Activated naive CD8-positive, alpha-beta T cell treated with anti-CD3 and anti-CD28 coated beads for 36 hours (primary cell): ENCODE measurements around the gene SHISA9. TPM values are rescaled to one million over a fixed set of nuclear protein-coding genes. Genes with fewer than 3 reads are reported as not detected.

Experiments used
- DNase-seq: peaks from one replicate; pipeline ENCODE4 v3.0.0; 2021
- H3K27ac Mint-ChIP-seq: one replicate; pipeline ENCODE4 v1.8.0; 2022; ENCODE audit warnings: mild to moderate bottlenecking, moderate library complexity, mixed read lengths
- H3K27me3 Mint-ChIP-seq: one replicate; pipeline ENCODE4 v1.8.0; 2022; ENCODE audit warnings: mild to moderate bottlenecking, mixed read lengths
- H3K36me3 Mint-ChIP-seq: one replicate; pipeline ENCODE4 v1.8.0; 2021; ENCODE audit warnings: mild to moderate bottlenecking, mixed read lengths
- H3K4me1 Mint-ChIP-seq: one replicate; pipeline ENCODE4 v1.8.0; 2021; ENCODE audit warnings: mixed read lengths
- H3K4me3 Mint-ChIP-seq: one replicate; pipeline ENCODE4 v1.8.0; 2022; ENCODE audit warnings: mild to moderate bottlenecking, moderate library complexity, mixed read lengths
- H3K9me3 Mint-ChIP-seq: one replicate; pipeline ENCODE4 v1.8.0; 2022; ENCODE audit warnings: mixed read lengths
- total RNA-seq, 2 experiments: library from RNA; stranded (reverse); gene quantifications; one replicate each; pipeline ENCODE4 v1.2.3, GENCODE V29; 2021

Gene SHISA9
- total RNA-seq, 2 experiments from 2014 or later = not detected

GRCh38 chr16:12999368-12999767, 98.0 kb downstream of the SHISA9 start:
- Mint-ChIP-seq H3K4me1 (no peaks in the 10 kb centered on the region), H3K27ac (no peak overlapping the region), H3K27me3 (no peaks in the 10 kb centered on the region), H3K9me3 (peaks cover 2% of the 10 kb centered on the region), H3K4me3 (no peak overlapping the region), H3K36me3 (no peaks in the 10 kb centered on the region)
- no peak for DNase-seq

GRCh38 chr16:13005721-13006247, 104.4 kb downstream of the SHISA9 start:
- peaks cover 2% of the 10 kb centered on the region for H3K9me3 Mint-ChIP-seq
- H3K27me3 Mint-ChIP-seq = no peaks in the 10 kb centered on the region
- no peak for DNase-seq
- H3K27ac Mint-ChIP-seq = no peak overlapping the region
- no peaks in the 10 kb centered on the region for H3K36me3 Mint-ChIP-seq
- no peak overlapping the region for H3K4me3 Mint-ChIP-seq
- no peaks in the 10 kb centered on the region for H3K4me1 Mint-ChIP-seq

- no peaks in the 10 kb centered on the region for H3K9me3 Mint-ChIP-seq
- H3K4me3 Mint-ChIP-seq = no peak overlapping the region
- no peaks in the 10 kb centered on the region for H3K27me3 Mint-ChIP-seq
- no peak for DNase-seq
- H3K36me3 Mint-ChIP-seq = no peaks in the 10 kb centered on the region
- H3K27ac Mint-ChIP-seq = no peak overlapping the region
- no peaks in the 10 kb centered on the region for H3K4me1 Mint-ChIP-seq
These were observed 111.2 kb downstream of the SHISA9 start for GRCh38 chr16:13012601-13013000.

GRCh38 chr16:13013043-13013442, 111.6 kb downstream of the SHISA9 start:
- Mint-ChIP-seq H3K4me3 (no peak overlapping the region), H3K27me3 (peaks cover under 1% of the 10 kb centered on the region)
- DNase-seq = no peak

GRCh38 chr16:13014476-13014875, 113.1 kb downstream of the SHISA9 start:
- no peaks in the 10 kb centered on the region for H3K4me1 Mint-ChIP-seq
- peaks cover 5% of the 10 kb centered on the region for H3K27me3 Mint-ChIP-seq
- no peak for DNase-seq
- no peaks in the 10 kb centered on the region for H3K9me3 Mint-ChIP-seq
- no peak overlapping the region for H3K27ac Mint-ChIP-seq
- no peaks in the 10 kb centered on the region for H3K36me3 Mint-ChIP-seq
- no peak overlapping the region for H3K4me3 Mint-ChIP-seq

More at GRCh38 chr16:13013043-13013442, 111.6 kb downstream of the SHISA9 start:
- Mint-ChIP-seq H3K27ac (no peak overlapping the region), H3K9me3 (no peaks in the 10 kb centered on the region), H3K4me1 (no peaks in the 10 kb centered on the region), H3K36me3 (no peaks in the 10 kb centered on the region)

GRCh38 chr16:13018026-13018425, 116.6 kb downstream of the SHISA9 start:
- H3K4me3 Mint-ChIP-seq = no peak overlapping the region
- H3K4me1 Mint-ChIP-seq = no peaks in the 10 kb centered on the region
- peaks cover 9% of the 10 kb centered on the region for H3K27me3 Mint-ChIP-seq
- DNase-seq = no peak
- H3K27ac Mint-ChIP-seq = no peak overlapping the region
- H3K9me3 Mint-ChIP-seq = peaks cover 2% of the 10 kb centered on the region
- H3K36me3 Mint-ChIP-seq = no peaks in the 10 kb centered on the region

- H3K4me3 Mint-ChIP-seq = no peak overlapping the region
- no peak for DNase-seq
- H3K27me3 Mint-ChIP-seq = peaks cover 9% of the 10 kb centered on the region
- H3K36me3 Mint-ChIP-seq = no peaks in the 10 kb centered on the region
- H3K4me1 Mint-ChIP-seq = no peaks in the 10 kb centered on the region
- peaks cover 3% of the 10 kb centered on the region for H3K9me3 Mint-ChIP-seq
- no peak overlapping the region for H3K27ac Mint-ChIP-seq
These were observed 120.6 kb downstream of the SHISA9 start for GRCh38 chr16:13021996-13022395.

GRCh38 chr16:13029786-13030185, 128.4 kb downstream of the SHISA9 start:
- H3K4me3 Mint-ChIP-seq = no peak overlapping the region
- no peaks in the 10 kb centered on the region for H3K4me1 Mint-ChIP-seq
- no peak for DNase-seq
- peaks cover 6% of the 10 kb centered on the region for H3K9me3 Mint-ChIP-seq
- no peaks in the 10 kb centered on the region for H3K36me3 Mint-ChIP-seq
- no peak overlapping the region for H3K27ac Mint-ChIP-seq
- H3K27me3 Mint-ChIP-seq = no peaks in the 10 kb centered on the region

GRCh38 chr16:13030769-13031168, 129.4 kb downstream of the SHISA9 start:
- Mint-ChIP-seq H3K27me3 (no peaks in the 10 kb centered on the region), H3K4me1 (no peaks in the 10 kb centered on the region), H3K27ac (no peak overlapping the region), H3K9me3 (peaks cover 6% of the 10 kb centered on the region), H3K4me3 (no peak overlapping the region), H3K36me3 (no peaks in the 10 kb centered on the region)
- no peak for DNase-seq

- no peak for DNase-seq
- H3K9me3 Mint-ChIP-seq = peaks cover 4% of the 10 kb centered on the region
- H3K36me3 Mint-ChIP-seq = no peaks in the 10 kb centered on the region
- no peak overlapping the region for H3K27ac Mint-ChIP-seq
- H3K4me1 Mint-ChIP-seq = no peaks in the 10 kb centered on the region
- no peaks in the 10 kb centered on the region for H3K27me3 Mint-ChIP-seq
- no peak overlapping the region for H3K4me3 Mint-ChIP-seq
These were observed 131.5 kb downstream of the SHISA9 start for GRCh38 chr16:13032911-13033310.

GRCh38 chr16:13036600-13036999, 135.2 kb downstream of the SHISA9 start:
- H3K27ac Mint-ChIP-seq = no peak overlapping the region
- no peaks in the 10 kb centered on the region for H3K27me3 Mint-ChIP-seq
- no peak overlapping the region for H3K4me3 Mint-ChIP-seq
- peak; percentile 1 for DNase-seq
- no peaks in the 10 kb centered on the region for H3K4me1 Mint-ChIP-seq
- peaks cover 5% of the 10 kb centered on the region for H3K9me3 Mint-ChIP-seq
- no peaks in the 10 kb centered on the region for H3K36me3 Mint-ChIP-seq

GRCh38 chr16:13038591-13038990, 137.2 kb downstream of the SHISA9 start:
- no peak for DNase-seq

GRCh38 chr16:13039526-13039925, 138.1 kb downstream of the SHISA9 start:
- H3K27me3 Mint-ChIP-seq = no peaks in the 10 kb centered on the region
- peaks cover 11% of the 10 kb centered on the region for H3K9me3 Mint-ChIP-seq
- DNase-seq = no peak
- no peaks in the 10 kb centered on the region for H3K36me3 Mint-ChIP-seq
- no peak overlapping the region for H3K4me3 Mint-ChIP-seq
- no peaks in the 10 kb centered on the region for H3K4me1 Mint-ChIP-seq
- H3K27ac Mint-ChIP-seq = no peak overlapping the region

More at GRCh38 chr16:13038591-13038990, 137.2 kb downstream of the SHISA9 start:
- H3K4me1 Mint-ChIP-seq = no peaks in the 10 kb centered on the region
- H3K9me3 Mint-ChIP-seq = peaks cover 11% of the 10 kb centered on the region
- H3K27me3 Mint-ChIP-seq = no peaks in the 10 kb centered on the region
- no peak overlapping the region for H3K27ac Mint-ChIP-seq
- H3K4me3 Mint-ChIP-seq = no peak overlapping the region
- no peaks in the 10 kb centered on the region for H3K36me3 Mint-ChIP-seq

GRCh38 chr16:13041180-13041579, 139.8 kb downstream of the SHISA9 start:
- Mint-ChIP-seq H3K9me3 (peaks cover 11% of the 10 kb centered on the region), H3K27ac (no peak overlapping the region), H3K27me3 (no peaks in the 10 kb centered on the region), H3K4me1 (no peaks in the 10 kb centered on the region), H3K4me3 (no peak overlapping the region), H3K36me3 (no peaks in the 10 kb centered on the region)
- no peak for DNase-seq

- Mint-ChIP-seq H3K4me3 (no peak overlapping the region), H3K27me3 (no peaks in the 10 kb centered on the region), H3K4me1 (no peaks in the 10 kb centered on the region), H3K27ac (no peak overlapping the region), H3K36me3 (no peaks in the 10 kb centered on the region), H3K9me3 (peaks cover 11% of the 10 kb centered on the region)
- no peak for DNase-seq
These were observed 140.4 kb downstream of the SHISA9 start for GRCh38 chr16:13041646-13042290.

GRCh38 chr16:13042291-13042685, 140.9 kb downstream of the SHISA9 start:
- no peaks in the 10 kb centered on the region for H3K27me3 Mint-ChIP-seq
- no peaks in the 10 kb centered on the region for H3K36me3 Mint-ChIP-seq
- H3K4me3 Mint-ChIP-seq = no peak overlapping the region
- no peak for DNase-seq
- no peaks in the 10 kb centered on the region for H3K4me1 Mint-ChIP-seq
- no peak overlapping the region for H3K27ac Mint-ChIP-seq
- peaks cover 11% of the 10 kb centered on the region for H3K9me3 Mint-ChIP-seq
